WERI-Rb-1 (cell line): ENCODE results near the gene GPC2.

Experiments
- DNase-seq: peaks from one replicate; pipeline ENCODE4 v3.0.0-alpha.2; 2020
- H3K27ac ChIP-seq: fragments of 250-450 bp; sonication (Bioruptor Pico); 2 replicates; pipeline ENCODE4 v1.5.1; 2020; ENCODE audit warnings: mild to moderate bottlenecking, moderate library complexity
- H3K27me3 ChIP-seq: fragments of 250-450 bp; sonication (Bioruptor Pico); 2 replicates; pipeline ENCODE4 v1.5.1; 2021; ENCODE audit warnings: mild to moderate bottlenecking, low read depth, moderate library complexity; ENCODE audit not compliant: insufficient read depth, severe bottlenecking
- H3K36me3 ChIP-seq: fragments of 250-450 bp; sonication (Bioruptor Pico); 2 replicates; pipeline ENCODE4 v1.5.1; 2020; ENCODE audit warnings: mild to moderate bottlenecking, moderate library complexity
- H3K4me3 ChIP-seq: 2 replicates; pipeline ENCODE4 v1.5.1; 2011; ENCODE audit warnings: low read depth, mild to moderate bottlenecking, control low read depth, low read length
- H3K9me3 ChIP-seq: fragments of 250-450 bp; sonication (Bioruptor Pico); 2 replicates; pipeline ENCODE4 v1.5.1; 2021; ENCODE audit warnings: mild to moderate bottlenecking, moderate library complexity; ENCODE audit not compliant: severe bottlenecking
- TF ChIP-seq, protein P1 (sequence below): IDR thresholded peaks from 2 replicates; pipeline ENCODE4 v1.5.1; 2011; ENCODE audit warnings: low read depth, mild to moderate bottlenecking, control low read depth, inconsistent platforms, low read length

Gene GPC2

DNA sequence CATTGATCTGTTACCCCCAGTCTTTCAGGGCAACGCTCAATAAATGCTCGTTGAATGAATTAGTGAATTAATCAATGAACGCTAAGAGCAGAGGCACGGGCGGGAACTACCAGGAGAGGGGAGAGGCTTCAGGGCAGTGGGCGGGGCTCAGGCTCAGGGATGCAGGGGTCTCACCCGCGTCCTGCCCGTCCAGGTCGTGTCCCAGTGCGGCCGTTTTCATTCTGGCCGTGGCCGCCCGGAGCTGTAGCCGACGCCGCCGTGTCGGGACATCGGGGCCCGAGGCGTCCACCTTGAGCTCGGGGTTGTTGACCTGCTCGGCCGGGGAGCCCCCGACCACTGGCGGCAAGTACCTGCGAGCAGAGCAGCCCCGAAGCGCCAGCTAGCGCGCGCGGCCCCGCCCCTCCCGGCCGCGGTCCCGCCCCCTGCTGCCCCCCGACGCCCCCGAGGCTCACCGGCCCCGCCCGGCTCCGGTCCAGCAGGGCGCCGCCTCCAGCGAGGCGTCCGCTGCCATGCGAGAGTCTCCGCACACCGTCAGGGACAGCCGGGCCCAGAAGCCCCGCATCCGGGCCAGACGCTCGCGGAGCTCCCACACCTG is 6.0 kb downstream of the GPC2 start:
- DNase-seq: no peak
- Histone ChIP-seq H3K4me3 (no peak overlapping the region), H3K36me3 (peaks cover 44% of the 10 kb centered on the region), H3K27ac (no peak overlapping the region), H3K27me3 (no peaks in the 10 kb centered on the region), H3K9me3 (no peaks in the 10 kb centered on the region)
- TF ChIP-seq, protein P1, sequence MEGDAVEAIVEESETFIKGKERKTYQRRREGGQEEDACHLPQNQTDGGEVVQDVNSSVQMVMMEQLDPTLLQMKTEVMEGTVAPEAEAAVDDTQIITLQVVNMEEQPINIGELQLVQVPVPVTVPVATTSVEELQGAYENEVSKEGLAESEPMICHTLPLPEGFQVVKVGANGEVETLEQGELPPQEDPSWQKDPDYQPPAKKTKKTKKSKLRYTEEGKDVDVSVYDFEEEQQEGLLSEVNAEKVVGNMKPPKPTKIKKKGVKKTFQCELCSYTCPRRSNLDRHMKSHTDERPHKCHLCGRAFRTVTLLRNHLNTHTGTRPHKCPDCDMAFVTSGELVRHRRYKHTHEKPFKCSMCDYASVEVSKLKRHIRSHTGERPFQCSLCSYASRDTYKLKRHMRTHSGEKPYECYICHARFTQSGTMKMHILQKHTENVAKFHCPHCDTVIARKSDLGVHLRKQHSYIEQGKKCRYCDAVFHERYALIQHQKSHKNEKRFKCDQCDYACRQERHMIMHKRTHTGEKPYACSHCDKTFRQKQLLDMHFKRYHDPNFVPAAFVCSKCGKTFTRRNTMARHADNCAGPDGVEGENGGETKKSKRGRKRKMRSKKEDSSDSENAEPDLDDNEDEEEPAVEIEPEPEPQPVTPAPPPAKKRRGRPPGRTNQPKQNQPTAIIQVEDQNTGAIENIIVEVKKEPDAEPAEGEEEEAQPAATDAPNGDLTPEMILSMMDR: no peak

GRCh38 chr7:100170101-100170897 is 6.9 kb downstream of the GPC2 start:
- Histone ChIP-seq H3K36me3 (peaks cover 40% of the 10 kb centered on the region), H3K9me3 (no peaks in the 10 kb centered on the region), H3K4me3 (no peak overlapping the region), H3K27me3 (no peaks in the 10 kb centered on the region), H3K27ac (no peak overlapping the region)
- no peak for DNase-seq
- TF ChIP-seq, protein P1: no peak

- no peaks in the 10 kb centered on the region for H3K27me3 ChIP-seq
- H3K36me3 ChIP-seq: peaks cover 30% of the 10 kb centered on the region
- DNase-seq: no peak
- no peak overlapping the region; the same call in 1 of the 2 replicates for H3K27ac ChIP-seq
- no peak overlapping the region for H3K4me3 ChIP-seq
- TF ChIP-seq, protein P1: no peak
- H3K9me3 ChIP-seq: no peaks in the 10 kb centered on the region
Measured at GRCh38 chr7:100169147-100169850, 7.9 kb downstream of the GPC2 start.

- TF ChIP-seq, protein P1: no peak
- Histone ChIP-seq H3K4me3 (peak overlapping the region; percentile 62), H3K27me3 (no peaks in the 10 kb centered on the region), H3K36me3 (peaks cover 19% of the 10 kb centered on the region), H3K9me3 (no peaks in the 10 kb centered on the region), H3K27ac (peak overlapping the region; percentile 24)
- DNase-seq: no peak
Measured at GRCh38 chr7:100167912-100168323, 9.3 kb downstream of the GPC2 start.

GRCh38 chr7:100166970-100167911 is 9.9 kb downstream of the GPC2 start:
- Histone ChIP-seq H3K36me3 (peaks cover 16% of the 10 kb centered on the region), H3K27me3 (no peaks in the 10 kb centered on the region), H3K27ac (no peak overlapping the region), H3K4me3 (peak overlapping the region; percentile 62), H3K9me3 (no peaks in the 10 kb centered on the region)
- TF ChIP-seq, protein P1: no peak
- DNase-seq: no peak
